Stimulated activated CD4-positive, alpha-beta T cell treated with anti-CD3 and anti-CD28 coated beads, Interleukin-12 subunit alpha, Interleukin-12 subunit beta, amount 100 ng/mL, for 48 hours (primary cell): ENCODE results near the gene PPHLN1.

Experiments used
- DNase-seq, 3 donors: peaks; one replicate each; pipeline ENCODE4 v3.0.0-alpha.2; 2020; ENCODE audit warnings: low read depth in 2 of 3, low spot score in 1 of 3

PPHLN1 gene

GRCh38 chr12:42475106-42475505, 149.1 kb downstream of the PPHLN1 start:
- no peak for DNase-seq

- no peak for DNase-seq
These were observed 152.0 kb downstream of the PPHLN1 start for GRCh38 chr12:42477941-42478340.

GRCh38 chr12:42481368-42481767, 155.4 kb downstream of the PPHLN1 start:
- no peak for DNase-seq

- DNase-seq: no peak
These were observed 156.2 kb downstream of the PPHLN1 start for GRCh38 chr12:42482041-42482747.

GRCh38 chr12:42482748-42483520, 157.0 kb downstream of the PPHLN1 start:
- peak in 2 of 3 donors; percentile 46 to 47 for DNase-seq

- no peak for DNase-seq
These were observed 157.5 kb downstream of the PPHLN1 start for GRCh38 chr12:42483521-42483790.

- DNase-seq: no peak
These were observed 159.0 kb downstream of the PPHLN1 start for GRCh38 chr12:42484996-42485395.

GRCh38 chr12:42485823-42486222, 159.9 kb downstream of the PPHLN1 start:
- no peak for DNase-seq

- DNase-seq: no peak
These were observed 160.4 kb downstream of the PPHLN1 start for GRCh38 chr12:42486407-42486806.

- no peak for DNase-seq
These were observed 164.4 kb downstream of the PPHLN1 start for GRCh38 chr12:42490261-42490842.
